ENCODE measurements around the gene PCMTD2. TPM values are rescaled to one million over a fixed set of nuclear protein-coding genes. Genes with fewer than 3 reads are reported as not detected.

The PCMTD2 gene
- total and polyA plus RNA-seq, 5 donors from 2014 or later: 51.1 to 112 (median 79.4) TPM

GRCh38 chr20:64212755-64213154, 42.8 kb upstream of the PCMTD2 start:
- Histone ChIP-seq H3K4me3 (ENCODE audit: low read depth, low read length) (no peak overlapping the region), H3K36me3 (ENCODE audit: control insufficient read depth, insufficient read depth, low read length) (no peaks in the 10 kb centered on the region), H3K9me3 (ENCODE audit: control insufficient read depth in 2 of 2, low read length in 2 of 2) (no peaks in the 10 kb centered on the region), H3K4me1 (ENCODE audit: control insufficient read depth, insufficient read depth, low read length, poor library complexity, severe bottlenecking) (no peaks in the 10 kb centered on the region), H3K27me3 (ENCODE audit: control insufficient read depth, insufficient read depth, low read length) (no peaks in the 10 kb centered on the region), H3K27ac (ENCODE audit: insufficient read depth, low read length, poor library complexity, severe bottlenecking) (no peak overlapping the region)
- Mint-ChIP-seq H3K9me3 (peaks cover 0 to 2% (median 0%) of the 10 kb centered on the region in 7 donors), H3K36me3 (no peaks in the 10 kb centered on the region), H3K4me3 (no peak overlapping the region), H3K27ac (peak overlapping the region in 1 of 3 donors; percentile 48), H3K27me3 (no peaks in the 10 kb centered on the region), H3K4me1 (peaks cover 0 to 10% (median 2%) of the 10 kb centered on the region in 4 donors)
- no peak for DNase-seq
- ATAC-seq (ENCODE audit: low read depth in 2 of 2): no peak

DNA sequence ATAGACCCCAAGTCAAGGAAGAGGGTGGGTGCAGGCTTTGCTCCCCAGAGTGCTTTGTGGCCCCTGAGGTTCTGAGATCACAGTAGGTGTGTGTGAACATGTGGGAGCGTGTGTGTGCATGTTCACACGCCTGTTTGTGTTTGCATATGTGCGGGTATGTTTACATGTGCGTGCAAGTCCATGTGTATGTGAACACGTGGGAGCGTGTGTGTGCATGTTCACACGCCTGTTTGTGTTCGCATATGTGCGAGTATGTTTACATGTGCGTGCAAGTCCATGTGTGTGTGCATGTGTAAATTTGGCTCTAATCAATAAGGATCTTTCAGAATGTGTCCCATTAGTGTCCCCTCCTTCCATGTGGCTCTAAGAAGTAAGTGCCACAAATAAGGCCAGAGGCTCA, 41.4 kb upstream of the PCMTD2 start:
- Mint-ChIP-seq H3K27ac (no peak overlapping the region), H3K36me3 (no peaks in the 10 kb centered on the region), H3K4me3 (no peak overlapping the region), H3K9me3 (no peaks in the 10 kb centered on the region), H3K27me3 (no peaks in the 10 kb centered on the region), H3K4me1 (peaks cover 0 to 9% (median 2%) of the 10 kb centered on the region in 4 donors)
- Histone ChIP-seq H3K27ac (ENCODE audit: insufficient read depth, low read length, poor library complexity, severe bottlenecking) (no peak overlapping the region), H3K4me3 (ENCODE audit: low read depth, low read length) (no peak overlapping the region), H3K27me3 (ENCODE audit: control insufficient read depth, insufficient read depth, low read length) (no peaks in the 10 kb centered on the region), H3K36me3 (ENCODE audit: control insufficient read depth, insufficient read depth, low read length) (no peaks in the 10 kb centered on the region), H3K9me3 (ENCODE audit: control insufficient read depth in 2 of 2, low read length in 2 of 2) (no peaks in the 10 kb centered on the region), H3K4me1 (ENCODE audit: control insufficient read depth, insufficient read depth, low read length, poor library complexity, severe bottlenecking) (no peaks in the 10 kb centered on the region)
- no peak for DNase-seq
- no peak for ATAC-seq (ENCODE audit: low read depth in 2 of 2)

DNA sequence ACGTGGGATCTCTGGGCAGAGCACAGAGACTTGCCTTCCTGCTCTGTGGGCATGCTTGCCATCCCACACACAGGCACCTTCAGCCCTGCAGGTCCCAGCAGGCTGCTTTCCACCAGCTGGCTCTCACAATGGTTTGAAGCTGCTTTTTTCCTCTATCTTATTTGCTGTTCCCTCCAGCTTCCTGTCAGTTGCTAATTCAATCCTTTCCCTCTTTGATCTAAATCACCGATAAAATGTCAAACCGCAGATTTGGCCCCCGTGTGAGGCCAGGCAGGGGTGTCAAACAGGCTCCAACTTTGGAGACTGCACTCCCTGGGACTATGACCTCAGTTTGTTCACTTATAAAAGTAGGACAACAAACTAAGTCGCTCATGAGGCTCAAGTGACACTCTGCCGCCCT, 40.6 kb upstream of the PCMTD2 start:
- H3K4me3 Mint-ChIP-seq: no peak overlapping the region
- Histone ChIP-seq H3K9me3 (ENCODE audit: control insufficient read depth in 2 of 2, low read length in 2 of 2) (no peaks in the 10 kb centered on the region), H3K4me1 (ENCODE audit: control insufficient read depth, insufficient read depth, low read length, poor library complexity, severe bottlenecking) (no peaks in the 10 kb centered on the region), H3K27me3 (ENCODE audit: control insufficient read depth, insufficient read depth, low read length) (no peaks in the 10 kb centered on the region), H3K36me3 (ENCODE audit: control insufficient read depth, insufficient read depth, low read length) (no peaks in the 10 kb centered on the region), H3K27ac (ENCODE audit: insufficient read depth, low read length, poor library complexity, severe bottlenecking) (no peak overlapping the region), H3K4me3 (ENCODE audit: low read depth, low read length) (no peak overlapping the region)
- ATAC-seq (ENCODE audit: low read depth in 2 of 2) (no peak), DNase-seq (no peak)
- H3K4me1 Mint-ChIP-seq: peaks cover 0 to 9% (median 2%) of the 10 kb centered on the region in 4 donors
- H3K36me3 Mint-ChIP-seq: no peaks in the 10 kb centered on the region
- H3K27me3 Mint-ChIP-seq: no peaks in the 10 kb centered on the region
- no peaks in the 10 kb centered on the region for H3K9me3 Mint-ChIP-seq
- peak overlapping the region in 1 of 3 donors; percentile 72 for H3K27ac Mint-ChIP-seq

- Mint-ChIP-seq H3K4me1 (peaks cover 0 to 9% (median 2%) of the 10 kb centered on the region in 4 donors), H3K36me3 (no peaks in the 10 kb centered on the region), H3K27ac (no peak overlapping the region), H3K4me3 (no peak overlapping the region), H3K27me3 (no peaks in the 10 kb centered on the region), H3K9me3 (no peaks in the 10 kb centered on the region)
- DNase-seq (no peak), ATAC-seq (ENCODE audit: low read depth in 2 of 2) (no peak)
- H3K9me3 ChIP-seq (ENCODE audit: control insufficient read depth in 2 of 2, low read length in 2 of 2): no peaks in the 10 kb centered on the region
- H3K27me3 ChIP-seq (ENCODE audit: control insufficient read depth, insufficient read depth, low read length): no peaks in the 10 kb centered on the region
- no peaks in the 10 kb centered on the region for H3K36me3 ChIP-seq (ENCODE audit: control insufficient read depth, insufficient read depth, low read length)
- H3K27ac ChIP-seq (ENCODE audit: insufficient read depth, low read length, poor library complexity, severe bottlenecking): no peak overlapping the region
- H3K4me3 ChIP-seq (ENCODE audit: low read depth, low read length): no peak overlapping the region
- no peaks in the 10 kb centered on the region for H3K4me1 ChIP-seq (ENCODE audit: control insufficient read depth, insufficient read depth, low read length, poor library complexity, severe bottlenecking)
These were observed 39.5 kb upstream of the PCMTD2 start for GRCh38 chr20:64216036-64216435.

GRCh38 chr20:64216910-64217309, 38.6 kb upstream of the PCMTD2 start:
- ATAC-seq (ENCODE audit: low read depth in 2 of 2) (no peak), DNase-seq (no peak)
- H3K27me3 ChIP-seq (ENCODE audit: control insufficient read depth, insufficient read depth, low read length): no peaks in the 10 kb centered on the region
- H3K4me3 ChIP-seq (ENCODE audit: low read depth, low read length): no peak overlapping the region
- Mint-ChIP-seq H3K36me3 (no peaks in the 10 kb centered on the region), H3K4me3 (no peak overlapping the region), H3K27me3 (no peaks in the 10 kb centered on the region), H3K27ac (peak overlapping the region in 1 of 3 donors; percentile 39), H3K4me1 (peaks cover 0 to 9% (median 2%) of the 10 kb centered on the region in 4 donors), H3K9me3 (no peaks in the 10 kb centered on the region)
- H3K9me3 ChIP-seq (ENCODE audit: control insufficient read depth in 2 of 2, low read length in 2 of 2): no peaks in the 10 kb centered on the region
- no peaks in the 10 kb centered on the region for H3K4me1 ChIP-seq (ENCODE audit: control insufficient read depth, insufficient read depth, low read length, poor library complexity, severe bottlenecking)
- H3K36me3 ChIP-seq (ENCODE audit: control insufficient read depth, insufficient read depth, low read length): no peaks in the 10 kb centered on the region
- no peak overlapping the region for H3K27ac ChIP-seq (ENCODE audit: insufficient read depth, low read length, poor library complexity, severe bottlenecking)

DNA sequence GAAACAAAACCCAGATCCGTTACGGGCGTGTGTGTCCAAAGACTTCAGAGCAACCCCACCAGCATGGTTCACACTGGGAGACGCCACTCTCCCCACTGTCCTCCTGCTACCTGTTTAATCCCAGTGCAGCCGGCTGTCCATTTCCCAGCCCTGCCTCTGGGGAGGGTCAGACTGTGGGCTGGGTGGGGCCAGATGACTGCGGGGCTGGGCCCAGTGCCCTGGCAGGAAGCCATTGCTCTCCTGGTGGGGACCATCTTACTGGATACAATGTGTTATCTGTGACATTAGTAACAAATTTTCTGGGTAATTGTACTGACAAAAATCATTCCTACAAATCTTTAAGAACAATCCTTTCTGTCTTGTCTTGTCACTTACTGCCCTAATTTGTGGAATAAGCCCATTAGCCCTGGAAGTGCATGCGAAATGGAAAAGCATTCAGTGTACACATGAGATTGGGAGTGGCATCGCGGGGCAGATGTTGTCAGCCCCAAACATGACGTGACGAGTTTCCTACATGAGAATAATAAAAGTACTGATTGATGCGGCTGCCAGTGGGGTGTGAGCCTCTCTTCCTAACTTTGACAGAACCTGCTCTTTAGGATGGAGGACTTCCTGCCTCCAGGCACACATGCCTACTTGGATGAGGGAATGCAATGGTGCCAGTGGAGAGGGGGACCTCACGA, 37.9 kb upstream of the PCMTD2 start:
- no peak overlapping the region for H3K4me3 Mint-ChIP-seq
- H3K27me3 Mint-ChIP-seq: no peaks in the 10 kb centered on the region
- H3K36me3 Mint-ChIP-seq: no peaks in the 10 kb centered on the region
- ATAC-seq (ENCODE audit: low read depth in 2 of 2) (no peak), DNase-seq (no peak)
- Histone ChIP-seq H3K27me3 (ENCODE audit: control insufficient read depth, insufficient read depth, low read length) (no peaks in the 10 kb centered on the region), H3K27ac (ENCODE audit: insufficient read depth, low read length, poor library complexity, severe bottlenecking) (no peak overlapping the region), H3K4me1 (ENCODE audit: control insufficient read depth, insufficient read depth, low read length, poor library complexity, severe bottlenecking) (no peaks in the 10 kb centered on the region), H3K9me3 (ENCODE audit: control insufficient read depth in 2 of 2, low read length in 2 of 2) (no peaks in the 10 kb centered on the region), H3K36me3 (ENCODE audit: control insufficient read depth, insufficient read depth, low read length) (no peaks in the 10 kb centered on the region), H3K4me3 (ENCODE audit: low read depth, low read length) (no peak overlapping the region)
- H3K9me3 Mint-ChIP-seq: no peaks in the 10 kb centered on the region
- H3K27ac Mint-ChIP-seq: no peak overlapping the region
- peaks cover 0 to 9% (median 2%) of the 10 kb centered on the region in 4 donors for H3K4me1 Mint-ChIP-seq

GRCh38 chr20:64219202-64219601, 36.3 kb upstream of the PCMTD2 start:
- Histone ChIP-seq H3K4me3 (ENCODE audit: low read depth, low read length) (no peak overlapping the region), H3K9me3 (ENCODE audit: control insufficient read depth in 2 of 2, low read length in 2 of 2) (no peaks in the 10 kb centered on the region), H3K27ac (ENCODE audit: insufficient read depth, low read length, poor library complexity, severe bottlenecking) (no peak overlapping the region), H3K4me1 (ENCODE audit: control insufficient read depth, insufficient read depth, low read length, poor library complexity, severe bottlenecking) (no peaks in the 10 kb centered on the region), H3K27me3 (ENCODE audit: control insufficient read depth, insufficient read depth, low read length) (no peaks in the 10 kb centered on the region), H3K36me3 (ENCODE audit: control insufficient read depth, insufficient read depth, low read length) (no peaks in the 10 kb centered on the region)
- Mint-ChIP-seq H3K9me3 (no peaks in the 10 kb centered on the region), H3K27ac (peak overlapping the region in 1 of 3 donors; percentile 61), H3K36me3 (no peaks in the 10 kb centered on the region), H3K4me3 (no peak overlapping the region), H3K4me1 (peaks cover 0 to 9% (median 2%) of the 10 kb centered on the region in 4 donors), H3K27me3 (no peaks in the 10 kb centered on the region)
- DNase-seq (no peak), ATAC-seq (ENCODE audit: low read depth in 2 of 2) (no peak)

DNA sequence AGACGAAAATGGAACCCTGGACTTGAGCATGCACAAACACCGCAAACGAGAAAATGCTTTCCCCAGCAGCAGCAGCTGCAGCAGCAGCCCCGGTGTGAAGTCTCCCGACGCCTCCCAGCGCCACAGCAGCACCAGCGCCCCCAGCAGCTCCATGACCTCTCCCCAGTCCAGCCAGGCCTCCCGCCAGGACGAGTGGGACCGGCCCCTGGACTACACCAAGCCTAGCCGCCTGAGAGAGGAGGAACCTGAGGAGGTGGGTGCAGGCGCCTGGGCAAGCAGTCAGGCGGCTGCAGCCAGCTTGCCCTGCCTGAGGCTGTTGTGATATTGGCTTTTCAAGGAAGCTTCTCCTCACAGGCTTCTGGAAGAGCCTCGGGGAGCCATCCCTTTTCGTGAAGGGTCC, 35.8 kb upstream of the PCMTD2 start:
- no peak for ATAC-seq (ENCODE audit: low read depth in 2 of 2)
- no peaks in the 10 kb centered on the region for H3K27me3 Mint-ChIP-seq
- no peaks in the 10 kb centered on the region for H3K4me1 ChIP-seq (ENCODE audit: control insufficient read depth, insufficient read depth, low read length, poor library complexity, severe bottlenecking)

More for the DNA sequence above, 35.8 kb upstream of the PCMTD2 start:
- DNase-seq: no peak
- peaks cover 0 to 4% (median 2%) of the 10 kb centered on the region in 4 donors for H3K4me1 Mint-ChIP-seq
- H3K27ac Mint-ChIP-seq: no peak overlapping the region
- no peaks in the 10 kb centered on the region for H3K9me3 Mint-ChIP-seq
- no peak overlapping the region for H3K4me3 Mint-ChIP-seq
- no peaks in the 10 kb centered on the region for H3K27me3 ChIP-seq (ENCODE audit: control insufficient read depth, insufficient read depth, low read length)
- no peaks in the 10 kb centered on the region for H3K9me3 ChIP-seq (ENCODE audit: control insufficient read depth in 2 of 2, low read length in 2 of 2)
- no peak overlapping the region for H3K4me3 ChIP-seq (ENCODE audit: low read depth, low read length)
- no peak overlapping the region for H3K27ac ChIP-seq (ENCODE audit: insufficient read depth, low read length, poor library complexity, severe bottlenecking)
- H3K36me3 ChIP-seq (ENCODE audit: control insufficient read depth, insufficient read depth, low read length): no peaks in the 10 kb centered on the region
- no peaks in the 10 kb centered on the region for H3K36me3 Mint-ChIP-seq

Measured in CD4-positive, CD25-positive, alpha-beta regulatory T cell (primary cell).